GM23338 (cell line): ENCODE results near the gene KCNAB1. TPM values are rescaled to one million over a fixed set of nuclear protein-coding genes. Genes with fewer than 3 reads are reported as not detected.

Experiments used
- ATAC-seq: fragments of 200-7000 bp; cut with Tn5 transposase; 3 replicates; pipeline ENCODE4 v1.9.1; 2020
- DNase-seq: peaks from one replicate; pipeline ENCODE4 v3.0.0-alpha.2; 2015; ENCODE audit warnings: low spot score
- H2AFZ ChIP-seq: fragments of 200-600 bp; sonication (generic); 2 replicates; pipeline ENCODE4 v1.8.0; 2016; ENCODE audit warnings: antibody characterized with exemption, mild to moderate bottlenecking, moderate library complexity
- H3F3A ChIP-seq: fragments of 200-600 bp; sonication (generic); replicated peaks from 2 replicates; pipeline ENCODE4 v1.8.0; 2017; ENCODE audit warnings: antibody characterized with exemption, mixed run types, low read depth
- H3K27ac ChIP-seq: fragments of 200-600 bp; sonication (generic); 2 replicates; pipeline ENCODE4 v1.6.1; 2016; ENCODE audit warnings: low read depth
- H3K27me3 ChIP-seq: fragments of 200-600 bp; sonication (generic); 2 replicates; pipeline ENCODE4 v1.8.0; 2016; ENCODE audit warnings: mild to moderate bottlenecking, mixed run types, moderate library complexity; ENCODE audit not compliant: insufficient read depth
- H3K36me3 ChIP-seq: fragments of 200-600 bp; sonication (generic); 2 replicates; pipeline ENCODE4 v1.8.0; 2016; ENCODE audit warnings: mild to moderate bottlenecking; ENCODE audit not compliant: insufficient read depth
- H3K4me1 ChIP-seq: fragments of 200-600 bp; sonication (generic); 2 replicates; pipeline ENCODE4 v1.8.0; 2016; ENCODE audit warnings: mild to moderate bottlenecking, moderate library complexity; ENCODE audit not compliant: insufficient read depth
- H3K4me2 ChIP-seq: fragments of 200-600 bp; sonication (generic); 2 replicates; pipeline ENCODE4 v1.7.1; 2017; ENCODE audit warnings: mixed run types
- H3K4me3 ChIP-seq: fragments of 200-600 bp; sonication (generic); 2 replicates; pipeline ENCODE4 v1.6.1; 2016; ENCODE audit warnings: mixed run types
- H3K79me2 ChIP-seq: fragments of 200-600 bp; sonication (generic); replicated peaks from 2 replicates; pipeline ENCODE4 v1.8.0; 2017; ENCODE audit warnings: mild to moderate bottlenecking; ENCODE audit not compliant: insufficient read depth
- H3K9me2 ChIP-seq: fragments of 200-600 bp; sonication (generic); 2 replicates; pipeline ENCODE4 v1.8.0; 2017; ENCODE audit not compliant: insufficient read depth
- H4K20me1 ChIP-seq: fragments of 200-600 bp; sonication (generic); replicated peaks from 2 replicates; pipeline ENCODE4 v1.8.0; 2017; ENCODE audit warnings: mild to moderate bottlenecking; ENCODE audit not compliant: insufficient read depth
- H3K27ac Mint-ChIP-seq: 2 replicates; pipeline ENCODE4 v1.8.0; 2020; ENCODE audit warnings: inconsistent platforms, mild to moderate bottlenecking, moderate library complexity, mixed read lengths
- H3K27me3 Mint-ChIP-seq: 3 replicates; pipeline ENCODE4 v1.8.0; 2022; ENCODE audit warnings: low read depth, mild to moderate bottlenecking, moderate library complexity, mixed read lengths, inconsistent platforms; ENCODE audit not compliant: insufficient read depth, poor library complexity
- H3K36me3 Mint-ChIP-seq: 3 replicates; pipeline ENCODE4 v1.8.0; 2021; ENCODE audit warnings: low read depth, mild to moderate bottlenecking, inconsistent platforms, moderate library complexity, mixed read lengths
- H3K4me1 Mint-ChIP-seq: 3 replicates; pipeline ENCODE4 v1.8.0; 2020; ENCODE audit warnings: mild to moderate bottlenecking, inconsistent platforms, mixed read lengths
- H3K4me3 Mint-ChIP-seq: 3 replicates; pipeline ENCODE4 v1.8.0; 2021; ENCODE audit warnings: moderate library complexity, mild to moderate bottlenecking, inconsistent platforms, mixed read lengths
- H3K9me3 Mint-ChIP-seq: 3 replicates; pipeline ENCODE4 v1.8.0; 2020; ENCODE audit warnings: moderate library complexity, mild to moderate bottlenecking, inconsistent platforms, mixed read lengths
- CREB1 ChIP-seq: fragments of 250-450 bp; sonication (Bioruptor Pico); IDR thresholded peaks from 2 replicates; pipeline ENCODE4 v1.5.0; 2020; ENCODE audit warnings: low read depth, mild to moderate bottlenecking, moderate library complexity
- EZH2 ChIP-seq: fragments of 200-600 bp; sonication (generic); IDR thresholded peaks from one replicate; pipeline ENCODE4 v1.8.0; 2017; ENCODE audit warnings: antibody characterized with exemption, mild to moderate bottlenecking, low read depth; ENCODE audit not compliant: unreplicated experiment
- EZH2phosphoT487 ChIP-seq: fragments of 200-600 bp; sonication (generic); IDR thresholded peaks from one replicate; pipeline ENCODE4 v1.8.1; 2018; ENCODE audit warnings: antibody characterized with exemption; ENCODE audit not compliant: unreplicated experiment
- NANOG ChIP-seq: IDR thresholded peaks from 2 replicates; pipeline ENCODE4 v1.6.1; 2016; ENCODE audit warnings: antibody characterized with exemption, borderline replicate concordance
- STAT1 ChIP-seq: IDR thresholded peaks from one replicate; pipeline ENCODE4 v1.6.1; 2016; ENCODE audit warnings: antibody characterized with exemption; ENCODE audit not compliant: unreplicated experiment
- ZNF114 ChIP-seq: fragments of 250-450 bp; sonication (Bioruptor Pico); IDR thresholded peaks from 2 replicates; pipeline ENCODE4 v1.5.0; 2020; ENCODE audit warnings: mild to moderate bottlenecking, moderate library complexity
- ZNF331 ChIP-seq: fragments of 250-450 bp; sonication (Bioruptor Pico); IDR thresholded peaks from 2 replicates; pipeline ENCODE4 v1.5.0; 2020; ENCODE audit warnings: low read depth, mild to moderate bottlenecking, moderate library complexity
- polyA plus RNA-seq: library from polyadenylated mRNA; unstranded; fragments of >200 nt; fragmentation: Nextera tagmentation; extraction: Ambion mirVana; gene quantifications from 2 replicates; pipeline ENCODE4 v1.2.1, GENCODE V29; 2016
- total RNA-seq: library from RNA; depleted of rRNA; stranded (reverse); fragments of >200 nt; shearing (Covaris generic); gene quantifications from 2 replicates; pipeline ENCODE4 v1.2.3, GENCODE V29; 2014
- TF ChIP-seq, protein P1 (sequence below): IDR thresholded peaks from one replicate; pipeline ENCODE4 v1.6.1; 2018; ENCODE audit warnings: antibody characterized with exemption; ENCODE audit not compliant: unreplicated experiment
- TF ChIP-seq, protein P2 (sequence below), 2 experiments: fragments of 200-600 bp in 1 of 2; sonication (generic) in 1 of 2; conservative IDR thresholded peaks; 2 replicates each; pipeline versions ENCODE4 v1.5.1 to v1.6.1; 2016 to 2017; ENCODE audit warnings: antibody characterized with exemption in 2 of 2, low read depth in 2 of 2, mild to moderate bottlenecking in 2 of 2, moderate library complexity in 1 of 2
- TF ChIP-seq, protein P3 (sequence below): IDR thresholded peaks from 2 replicates; pipeline ENCODE4 v1.6.1; 2016; ENCODE audit warnings: antibody characterized with exemption

KCNAB1 gene
- total and polyA plus RNA-seq, 2 experiments from 2014 or later: 0.69 to 2.6 TPM

GRCh38 chr3:156445117-156446090 lies 325.0 kb downstream of the KCNAB1 start:
- no peak overlapping the region for H3K27ac ChIP-seq
- Mint-ChIP-seq H3K27ac (no peak overlapping the region), H3K27me3 (no peaks in the 10 kb centered on the region), H3K4me3 (no peak overlapping the region), H3K4me1 (peaks cover 8% of the 10 kb centered on the region), H3K36me3 (no peaks in the 10 kb centered on the region), H3K9me3 (no peaks in the 10 kb centered on the region)
- no peak for DNase-seq
- ATAC-seq: no peak
- H3K4me2 ChIP-seq: no peak overlapping the region
- no peaks in the 10 kb centered on the region for H4K20me1 ChIP-seq
- H3K4me3 ChIP-seq: no peak overlapping the region
- no peaks in the 10 kb centered on the region for H3K9me2 ChIP-seq
- H2AFZ ChIP-seq: no peak overlapping the region
- H3F3A ChIP-seq: no peaks in the 10 kb centered on the region
- TF ChIP-seq NANOG: no peak
- TF ChIP-seq STAT1: no peak
- no peak for TF ChIP-seq ZNF331 (CRISPR knock-in tag)
- TF ChIP-seq EZH2phosphoT487: no peak
- no peak for TF ChIP-seq ZNF114 (CRISPR knock-in tag)
- H3K27me3 ChIP-seq: no peaks in the 10 kb centered on the region
- H3K79me2 ChIP-seq: no peaks in the 10 kb centered on the region
- no peaks in the 10 kb centered on the region for H3K4me1 ChIP-seq
- H3K36me3 ChIP-seq: no peaks in the 10 kb centered on the region

- H3K4me3 ChIP-seq: no peak overlapping the region
- Mint-ChIP-seq H3K9me3 (no peaks in the 10 kb centered on the region), H3K4me1 (peaks cover 6% of the 10 kb centered on the region), H3K36me3 (no peaks in the 10 kb centered on the region), H3K27ac (no peak overlapping the region), H3K4me3 (no peak overlapping the region), H3K27me3 (no peaks in the 10 kb centered on the region)
- H3K79me2 ChIP-seq: no peaks in the 10 kb centered on the region
- H3F3A ChIP-seq: no peaks in the 10 kb centered on the region
- no peak overlapping the region for H3K4me2 ChIP-seq
- H3K27ac ChIP-seq: no peak overlapping the region
- no peaks in the 10 kb centered on the region for H4K20me1 ChIP-seq
- DNase-seq (peak; percentile 81), ATAC-seq (peak; percentile 96)
- H3K4me1 ChIP-seq: no peaks in the 10 kb centered on the region
- no peaks in the 10 kb centered on the region for H3K9me2 ChIP-seq
- TF ChIP-seq, protein P1, sequence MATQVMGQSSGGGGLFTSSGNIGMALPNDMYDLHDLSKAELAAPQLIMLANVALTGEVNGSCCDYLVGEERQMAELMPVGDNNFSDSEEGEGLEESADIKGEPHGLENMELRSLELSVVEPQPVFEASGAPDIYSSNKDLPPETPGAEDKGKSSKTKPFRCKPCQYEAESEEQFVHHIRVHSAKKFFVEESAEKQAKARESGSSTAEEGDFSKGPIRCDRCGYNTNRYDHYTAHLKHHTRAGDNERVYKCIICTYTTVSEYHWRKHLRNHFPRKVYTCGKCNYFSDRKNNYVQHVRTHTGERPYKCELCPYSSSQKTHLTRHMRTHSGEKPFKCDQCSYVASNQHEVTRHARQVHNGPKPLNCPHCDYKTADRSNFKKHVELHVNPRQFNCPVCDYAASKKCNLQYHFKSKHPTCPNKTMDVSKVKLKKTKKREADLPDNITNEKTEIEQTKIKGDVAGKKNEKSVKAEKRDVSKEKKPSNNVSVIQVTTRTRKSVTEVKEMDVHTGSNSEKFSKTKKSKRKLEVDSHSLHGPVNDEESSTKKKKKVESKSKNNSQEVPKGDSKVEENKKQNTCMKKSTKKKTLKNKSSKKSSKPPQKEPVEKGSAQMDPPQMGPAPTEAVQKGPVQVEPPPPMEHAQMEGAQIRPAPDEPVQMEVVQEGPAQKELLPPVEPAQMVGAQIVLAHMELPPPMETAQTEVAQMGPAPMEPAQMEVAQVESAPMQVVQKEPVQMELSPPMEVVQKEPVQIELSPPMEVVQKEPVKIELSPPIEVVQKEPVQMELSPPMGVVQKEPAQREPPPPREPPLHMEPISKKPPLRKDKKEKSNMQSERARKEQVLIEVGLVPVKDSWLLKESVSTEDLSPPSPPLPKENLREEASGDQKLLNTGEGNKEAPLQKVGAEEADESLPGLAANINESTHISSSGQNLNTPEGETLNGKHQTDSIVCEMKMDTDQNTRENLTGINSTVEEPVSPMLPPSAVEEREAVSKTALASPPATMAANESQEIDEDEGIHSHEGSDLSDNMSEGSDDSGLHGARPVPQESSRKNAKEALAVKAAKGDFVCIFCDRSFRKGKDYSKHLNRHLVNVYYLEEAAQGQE: no peak
- TF ChIP-seq, protein P2, sequence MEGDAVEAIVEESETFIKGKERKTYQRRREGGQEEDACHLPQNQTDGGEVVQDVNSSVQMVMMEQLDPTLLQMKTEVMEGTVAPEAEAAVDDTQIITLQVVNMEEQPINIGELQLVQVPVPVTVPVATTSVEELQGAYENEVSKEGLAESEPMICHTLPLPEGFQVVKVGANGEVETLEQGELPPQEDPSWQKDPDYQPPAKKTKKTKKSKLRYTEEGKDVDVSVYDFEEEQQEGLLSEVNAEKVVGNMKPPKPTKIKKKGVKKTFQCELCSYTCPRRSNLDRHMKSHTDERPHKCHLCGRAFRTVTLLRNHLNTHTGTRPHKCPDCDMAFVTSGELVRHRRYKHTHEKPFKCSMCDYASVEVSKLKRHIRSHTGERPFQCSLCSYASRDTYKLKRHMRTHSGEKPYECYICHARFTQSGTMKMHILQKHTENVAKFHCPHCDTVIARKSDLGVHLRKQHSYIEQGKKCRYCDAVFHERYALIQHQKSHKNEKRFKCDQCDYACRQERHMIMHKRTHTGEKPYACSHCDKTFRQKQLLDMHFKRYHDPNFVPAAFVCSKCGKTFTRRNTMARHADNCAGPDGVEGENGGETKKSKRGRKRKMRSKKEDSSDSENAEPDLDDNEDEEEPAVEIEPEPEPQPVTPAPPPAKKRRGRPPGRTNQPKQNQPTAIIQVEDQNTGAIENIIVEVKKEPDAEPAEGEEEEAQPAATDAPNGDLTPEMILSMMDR (conservative IDR thresholded peaks at IDR 0.05; ENCODE audit: low read depth in 2 of 2): peak; percentile 64 to 81
- TF ChIP-seq ZNF331 (CRISPR knock-in tag) (no peak), STAT1 (no peak), EZH2phosphoT487 (no peak), EZH2 (no peak), CREB1 (CRISPR knock-in tag) (no peak)
- TF ChIP-seq, protein P3, sequence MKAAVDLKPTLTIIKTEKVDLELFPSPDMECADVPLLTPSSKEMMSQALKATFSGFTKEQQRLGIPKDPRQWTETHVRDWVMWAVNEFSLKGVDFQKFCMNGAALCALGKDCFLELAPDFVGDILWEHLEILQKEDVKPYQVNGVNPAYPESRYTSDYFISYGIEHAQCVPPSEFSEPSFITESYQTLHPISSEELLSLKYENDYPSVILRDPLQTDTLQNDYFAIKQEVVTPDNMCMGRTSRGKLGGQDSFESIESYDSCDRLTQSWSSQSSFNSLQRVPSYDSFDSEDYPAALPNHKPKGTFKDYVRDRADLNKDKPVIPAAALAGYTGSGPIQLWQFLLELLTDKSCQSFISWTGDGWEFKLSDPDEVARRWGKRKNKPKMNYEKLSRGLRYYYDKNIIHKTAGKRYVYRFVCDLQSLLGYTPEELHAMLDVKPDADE: no peak
- H2AFZ ChIP-seq: no peak overlapping the region
- no peaks in the 10 kb centered on the region for H3K27me3 ChIP-seq
- H3K36me3 ChIP-seq: no peaks in the 10 kb centered on the region
Measured at GRCh38 chr3:156448300-156448699, 327.9 kb downstream of the KCNAB1 start.
